ENCODE measurements around the gene WASF3. TPM values are rescaled to one million over a fixed set of nuclear protein-coding genes. Genes with fewer than 3 reads are reported as not detected.

The WASF3 gene
- total and polyA plus RNA-seq, 2 of the 13 experiments (the other 11 are each of a cell fraction or from before 2014, with no cell fraction given) = 10.4 to 17.2 TPM

GRCh38 chr13:26558074-26558805, 757 bp downstream of the WASF3 start:
- DNase-seq (ENCODE audit: low spot score) = no peak
- Histone ChIP-seq H3K27ac (ENCODE audit: extremely low read length, insufficient read depth, low read length) (peak overlapping the region; percentile 44), H3K9me3 (ENCODE audit: low read length) (no peaks in the 10 kb centered on the region; the same call in 1 of the 2 replicates), H2AFZ (ENCODE audit: low read length) (no peak overlapping the region), H3K4me3 (replicated peaks in 1 of 3; ENCODE audit: insufficient read depth in 1 of 3, low read depth in 2 of 3, low read length in 3 of 3) (peak overlapping the region; percentile 65 to 78 (median 72); a peak in 5 of 6 replicates), H4K20me1 (ENCODE audit: insufficient read depth, low read length) (peaks cover 6% of the 10 kb centered on the region; the same call in 1 of the 2 replicates), H3K4me2 (ENCODE audit: low read depth, low read length) (peak overlapping the region; percentile 54), H3K27me3 (ENCODE audit: control insufficient read depth in 1 of 2, insufficient read depth in 2 of 2, low read length in 2 of 2) (0 out of 5 replicates have a peak, but pooled peaks cover 0 to 9% of the 10 kb centered on the region in 2 experiments), H3K36me3 (replicated peaks in 1 of 2; ENCODE audit: control insufficient read depth in 1 of 2, insufficient read depth in 2 of 2, low read length in 2 of 2) (no peaks in the 10 kb centered on the region), H3K9ac (ENCODE audit: insufficient read depth, low read depth, low read length) (peak overlapping the region; percentile 72), H3K79me2 (ENCODE audit: insufficient read depth, low read length) (peaks cover 35% of the 10 kb centered on the region), H3K4me1 (ENCODE audit: insufficient read depth, low read length) (peaks cover 41% of the 10 kb centered on the region)
- ChIA-PET POLR2A (interaction anchor here (0.8 to 2.3 kb wide), 3 partner anchors 13 to 77 kb away, joined by 4 to 10 read pairs (median 5); no protein-coding TSS in a partner anchor), CTCF (ENCODE audit: low intra/inter-chr PET ratio, low total read pairs) (no interaction called here)
- TF ChIP-seq ZFX (CRISPR knock-in tag; IDR thresholded peaks at IDR 0.05; ENCODE audit: low read depth) (peak; percentile 48; the same call in 1 of the 2 replicates), ZNF44 (CRISPR knock-in tag; IDR thresholded peaks at IDR 0.05) (no peak), PHF8 (CRISPR knock-in tag; IDR thresholded peaks at IDR 0.05) (peak; percentile 47), ZNF563 (CRISPR knock-in tag; IDR thresholded peaks at IDR 0.05) (peak; percentile 24; the same call in 1 of the 2 replicates), ZFY (CRISPR knock-in tag; IDR thresholded peaks at IDR 0.05) (peak; percentile 58; the same call in 1 of the 2 replicates), RBFOX2 (IDR thresholded peaks at IDR 0.05; ENCODE audit: low read depth, low read length) (peak; percentile 52; the same call in 1 of the 2 replicates), MATR3 (CRISPR knock-in tag; IDR thresholded peaks at IDR 0.05) (no peak), PATZ1 (CRISPR knock-in tag; IDR thresholded peaks at IDR 0.05) (peak; percentile 23; the same call in 1 of the 2 replicates), ZNF687 (CRISPR knock-in tag; IDR thresholded peaks at IDR 0.05) (0 out of 2 replicates have a peak, but pooled peaks have one; percentile 45), TERF1 (CRISPR knock-in tag; IDR thresholded peaks at IDR 0.05) (no peak), ZNF777 (CRISPR knock-in tag; IDR thresholded peaks at IDR 0.05) (peak; percentile 67; the same call in 1 of the 2 replicates), ZNF564 (CRISPR knock-in tag; IDR thresholded peaks at IDR 0.05) (0 out of 2 replicates have a peak, but pooled peaks have one; percentile 41), AGO2 (optimal IDR thresholded peaks at IDR 0.05; ENCODE audit: low read depth, low read length) (peak; percentile 59), MAX (IDR thresholded peaks at IDR 0.05) (0 out of 2 replicates have a peak, but pooled peaks have one; percentile 27)
- WGBS (ENCODE audit: low lambda C conversion rate) = 65% methylated on average over 46 of the region's 73 CpGs
- in situ Hi-C loops (cut with HindIII; ENCODE audit: extremely low pct_ligation_motif_present, low pct_unique_long_range_greater_than_20kb) = no loop called here
- intact Hi-C loops (cut with micrococcal nuclease; ENCODE audit: unreplicated experiment) = no loop called here
- no TSS peak for BruUV-seq (replicated peaks)
- no peak for FAIRE-seq
- ATAC-seq = 0 out of 3 replicates have a peak, but pooled peaks have one; percentile 5

Data from HepG2 (cell line).